Peyer's patch (tissue), 4 donors: ENCODE measurements around the gene AGMO.

ENCODE experiments used
- POLR2A ChIP-seq, 2 donors: fragments of 450-650 bp; IDR thresholded peaks; one replicate each; pipeline ENCODE4 v1.5.1; 2017; ENCODE audit warnings: antibody characterized with exemption in 2 of 2, mild to moderate bottlenecking in 2 of 2, moderate library complexity in 2 of 2
- TF ChIP-seq, protein P1 (sequence below), 6 experiments: fragments of 450-650 bp in 4 of 6; fragments of 200-600 bp in 2 of 6; sonication (generic) in 1 of 6; IDR thresholded peaks; one replicate each; pipeline ENCODE4 v1.5.1; 2017 to 2019; ENCODE audit warnings: antibody characterized with exemption in 6 of 6, mild to moderate bottlenecking in 3 of 6, moderate library complexity in 1 of 6

DNA sequence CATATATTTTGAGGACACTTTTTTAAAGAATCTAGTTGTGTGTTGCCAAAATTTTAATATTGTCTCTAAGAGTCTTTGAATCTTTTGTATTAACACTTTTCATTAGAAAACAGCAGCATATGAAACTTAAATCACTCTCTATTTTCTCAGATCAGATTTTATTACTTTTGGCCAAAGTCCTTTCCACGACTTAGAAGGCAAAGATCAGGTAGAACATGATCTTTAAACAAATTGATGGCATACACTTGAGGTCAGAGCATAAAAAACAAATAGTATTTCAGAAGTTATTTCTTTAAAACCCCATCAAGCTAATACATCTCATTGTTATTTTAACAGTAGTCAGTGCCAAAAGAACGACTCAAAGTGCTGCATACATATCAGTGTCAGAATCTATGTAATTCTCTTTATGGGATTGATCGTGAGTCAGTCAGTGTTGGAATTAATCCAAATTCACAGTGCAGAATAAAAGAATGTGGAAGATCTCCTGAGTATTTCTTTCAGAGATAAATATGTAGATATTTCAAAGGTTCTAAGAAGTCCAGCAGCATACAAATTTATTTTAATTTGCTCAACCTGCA is 9.6 kb upstream of the AGMO start:
- TF ChIP-seq, protein P1, sequence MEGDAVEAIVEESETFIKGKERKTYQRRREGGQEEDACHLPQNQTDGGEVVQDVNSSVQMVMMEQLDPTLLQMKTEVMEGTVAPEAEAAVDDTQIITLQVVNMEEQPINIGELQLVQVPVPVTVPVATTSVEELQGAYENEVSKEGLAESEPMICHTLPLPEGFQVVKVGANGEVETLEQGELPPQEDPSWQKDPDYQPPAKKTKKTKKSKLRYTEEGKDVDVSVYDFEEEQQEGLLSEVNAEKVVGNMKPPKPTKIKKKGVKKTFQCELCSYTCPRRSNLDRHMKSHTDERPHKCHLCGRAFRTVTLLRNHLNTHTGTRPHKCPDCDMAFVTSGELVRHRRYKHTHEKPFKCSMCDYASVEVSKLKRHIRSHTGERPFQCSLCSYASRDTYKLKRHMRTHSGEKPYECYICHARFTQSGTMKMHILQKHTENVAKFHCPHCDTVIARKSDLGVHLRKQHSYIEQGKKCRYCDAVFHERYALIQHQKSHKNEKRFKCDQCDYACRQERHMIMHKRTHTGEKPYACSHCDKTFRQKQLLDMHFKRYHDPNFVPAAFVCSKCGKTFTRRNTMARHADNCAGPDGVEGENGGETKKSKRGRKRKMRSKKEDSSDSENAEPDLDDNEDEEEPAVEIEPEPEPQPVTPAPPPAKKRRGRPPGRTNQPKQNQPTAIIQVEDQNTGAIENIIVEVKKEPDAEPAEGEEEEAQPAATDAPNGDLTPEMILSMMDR (IDR thresholded peaks at IDR 0.05): no peak
- TF ChIP-seq POLR2A (IDR thresholded peaks at IDR 0.05): no peak
